ENCODE measurements around the gene NRN1. TPM values are rescaled to one million over a fixed set of nuclear protein-coding genes. Genes with fewer than 3 reads are reported as not detected.
A peak's percentile ranks its signal among the peaks of the same experiment; 100 is the strongest.

NRN1 gene
- total and polyA plus RNA-seq, 10 of the 15 experiments (the other 5 are each of a cell fraction or from before 2014, with no cell fraction given): 0.13 to 22.6 (median 0.23) TPM; not detected in 1

GRCh38 chr6:6002005-6002847, 4.5 kb downstream of the NRN1 start:
- H3K27ac ChIP-seq (ENCODE audit: control insufficient read depth, insufficient read depth): no peak overlapping the region
- POLR2A ChIA-PET: no interaction called here
- FAIRE-seq (no peak), DNase-seq (ENCODE audit: low read depth, low spot score) (no peak), ATAC-seq (no peak)
- no peaks in the 10 kb centered on the region for H3K36me3 ChIP-seq (ENCODE audit: control insufficient read depth in 2 of 2, insufficient read depth in 2 of 2, low read length in 1 of 2)
- 51% methylated on average over 57 of the region's 57 CpGs for WGBS (ENCODE audit: insufficient coverage, insufficient replicate concordance, low lambda C conversion rate, missing lambda C conversion rate)
- in situ Hi-C loops (cut with MboI) (no loop called here), intact Hi-C loops (cut with micrococcal nuclease; ENCODE audit: unreplicated experiment) (no loop called here)
- H4K20me1 ChIP-seq (ENCODE audit: control insufficient read depth, insufficient read depth): no peaks in the 10 kb centered on the region
- TF ChIP-seq SUZ12 (IDR thresholded peaks at IDR 0.05; ENCODE audit: unreplicated experiment): peak; percentile 23
- TF ChIP-seq NKRF (conservative IDR thresholded peaks at IDR 0.05): no peak
- CTCF ChIA-PET: interaction anchor here (1.2 to 1.8 kb wide), 2 partner anchors 10 to 531 kb away, joined by 3 to 4 read pairs; no protein-coding TSS in a partner anchor
- no TSS peak for BruUV-seq (replicated peaks)
- H3K79me2 ChIP-seq (ENCODE audit: control insufficient read depth, insufficient read depth, low read length): no peaks in the 10 kb centered on the region
- H3K9ac ChIP-seq (ENCODE audit: control insufficient read depth, insufficient read depth, low read length): no peak overlapping the region
- no peak overlapping the region for H2AFZ ChIP-seq (ENCODE audit: control insufficient read depth, low read depth, low read length)
- no peaks in the 10 kb centered on the region; the same call in 1 of the 2 replicates for H3K4me1 ChIP-seq (ENCODE audit: control insufficient read depth, insufficient read depth, low read length)
- RAD21 ChIA-PET (ENCODE audit: unreplicated experiment): no interaction called here
- H3K9me3 ChIP-seq (replicated peaks; ENCODE audit: control insufficient read depth, insufficient read depth, low read length): peaks cover 24% of the 10 kb centered on the region; the same call in 2 of the 3 replicates
- no peak overlapping the region for H3K4me3 ChIP-seq
- SMC1A ChIA-PET (ENCODE audit: uncharacterized antibody, unreplicated experiment): no interaction called here
- H3K27me3 ChIP-seq (replicated peaks in 1 of 2; ENCODE audit: control insufficient read depth in 2 of 2, insufficient read depth in 2 of 2, low read length in 1 of 2): peaks cover 33 to 64% of the 10 kb centered on the region in 2 experiments
- H3K4me2 ChIP-seq (ENCODE audit: control insufficient read depth, insufficient read depth): no peak overlapping the region

- FAIRE-seq: no peak
- CTCF ChIA-PET: interaction anchor here (1.2 kb wide), 1 partner anchor 9 kb away, joined by 3 read pairs; no protein-coding TSS in a partner anchor
- in situ Hi-C loops (cut with MboI): no loop called here
- SMC1A ChIA-PET (ENCODE audit: uncharacterized antibody, unreplicated experiment): no interaction called here
- 67% methylated on average over 10 of the region's 10 CpGs for WGBS (ENCODE audit: insufficient coverage, insufficient replicate concordance, low lambda C conversion rate, missing lambda C conversion rate)
- no peak overlapping the region for H3K4me2 ChIP-seq (ENCODE audit: control insufficient read depth, insufficient read depth)
- H3K9ac ChIP-seq (ENCODE audit: control insufficient read depth, insufficient read depth, low read length): no peak overlapping the region
- H3K36me3 ChIP-seq (ENCODE audit: control insufficient read depth in 2 of 2, insufficient read depth in 2 of 2, low read length in 1 of 2): no peaks in the 10 kb centered on the region
- no peak overlapping the region for H3K27ac ChIP-seq (ENCODE audit: control insufficient read depth, insufficient read depth)
- no peaks in the 10 kb centered on the region for H3K79me2 ChIP-seq (ENCODE audit: control insufficient read depth, insufficient read depth, low read length)
- no peak overlapping the region for H2AFZ ChIP-seq (ENCODE audit: control insufficient read depth, low read depth, low read length)
- no peaks in the 10 kb centered on the region for H4K20me1 ChIP-seq (ENCODE audit: control insufficient read depth, insufficient read depth)
- intact Hi-C loops (cut with micrococcal nuclease; ENCODE audit: unreplicated experiment): no loop called here
- peaks cover 24% of the 10 kb centered on the region; the same call in 2 of the 3 replicates for H3K9me3 ChIP-seq (replicated peaks; ENCODE audit: control insufficient read depth, insufficient read depth, low read length)
- H3K4me3 ChIP-seq: no peak overlapping the region
- no TSS peak for BruUV-seq (replicated peaks)
- POLR2A ChIA-PET: interaction anchor here (0.6 kb wide), 1 partner anchor 222 kb away, joined by 3 read pairs; no protein-coding TSS in a partner anchor
- ATAC-seq: no peak
- H3K27me3 ChIP-seq (replicated peaks in 1 of 2; ENCODE audit: control insufficient read depth in 2 of 2, insufficient read depth in 2 of 2, low read length in 1 of 2): peaks cover 33 to 58% of the 10 kb centered on the region in 2 experiments
- H3K4me1 ChIP-seq (ENCODE audit: control insufficient read depth, insufficient read depth, low read length): no peaks in the 10 kb centered on the region; the same call in 1 of the 2 replicates
- RAD21 ChIA-PET (ENCODE audit: unreplicated experiment): interaction anchor here (0.8 kb wide), 1 partner anchor 11 kb away, joined by 3 read pairs; no protein-coding TSS in a partner anchor
- DNase-seq (ENCODE audit: low read depth, low spot score): no peak
- TF ChIP-seq IRF4 (IDR thresholded peaks at IDR 0.05; ENCODE audit: low read depth, low read length) (no peak), SUZ12 (IDR thresholded peaks at IDR 0.05; ENCODE audit: unreplicated experiment) (no peak), MEF2B (IDR thresholded peaks at IDR 0.05; ENCODE audit: partially characterized antibody, poor library complexity, severe bottlenecking) (no peak), STAT3 (IDR thresholded peaks at IDR 0.05; ENCODE audit: low read depth, low read length) (no peak), MAX (IDR thresholded peaks at IDR 0.05; ENCODE audit: low read depth, low read length) (no peak), ZBED1 (IDR thresholded peaks at IDR 0.05; ENCODE audit: borderline replicate concordance) (no peak), LARP7 (IDR thresholded peaks at IDR 0.05) (no peak), FOXK2 (IDR thresholded peaks at IDR 0.05) (no peak), CHD2 (IDR thresholded peaks at IDR 0.05; ENCODE audit: borderline replicate concordance, low read depth, low read length) (no peak), TCF12 (IDR thresholded peaks at IDR 0.05; ENCODE audit: low read depth, low read length) (no peak), NFXL1 (IDR thresholded peaks at IDR 0.05; ENCODE audit: borderline replicate concordance) (no peak), GATAD2B (conservative IDR thresholded peaks at IDR 0.05; ENCODE audit: low read depth) (no peak), TCF7 (IDR thresholded peaks at IDR 0.05; ENCODE audit: borderline replicate concordance) (no peak), JUND (IDR thresholded peaks at IDR 0.05; ENCODE audit: low read depth, low read length) (no peak), DPF2 (IDR thresholded peaks at IDR 0.05) (no peak)
Observed at GRCh38 chr6:6001443-6001842, 5.3 kb downstream of the NRN1 start.
